RPMI8226 (cell line): Measurements from ENCODE around the gene MAP3K6.
"Not testable (repeated sequence)": the region's sequence is repeated elsewhere in the genome, so short reads cannot be mapped to it uniquely, and the experiment has no call there.

Experiments
- DNase-seq: peaks from one replicate; pipeline ENCODE4 v3.0.0-alpha.2; 2015

Gene MAP3K6

GRCh38 chr1:27366411-27367159, at the start of gene MAP3K6:
MAP3K6 (minus strand) TSS chr1:27366961; CDS start chr1:27366597, 364 bp downstream.
- DNase-seq: peak; percentile 89

GRCh38 chr1:27414091-27414490, 47.3 kb upstream of the MAP3K6 start:
- no peak for DNase-seq

- DNase-seq: no peak
Measured at GRCh38 chr1:27413004-27413403, 46.2 kb upstream of the MAP3K6 start.

- DNase-seq: no peak
Measured at GRCh38 chr1:27412502-27412901, 45.7 kb upstream of the MAP3K6 start.

GRCh38 chr1:27410709-27411108, 43.9 kb upstream of the MAP3K6 start:
- no peak for DNase-seq

- DNase-seq: no peak
Measured at GRCh38 chr1:27409669-27410068, 42.9 kb upstream of the MAP3K6 start.

- DNase-seq: no peak
Measured at GRCh38 chr1:27408151-27408550, 41.4 kb upstream of the MAP3K6 start.

- not testable (repeated sequence) for DNase-seq
Measured at GRCh38 chr1:27406791-27407190, 40.0 kb upstream of the MAP3K6 start.

GRCh38 chr1:27406362-27406680, 39.6 kb upstream of the MAP3K6 start:
- DNase-seq: no peak

- not testable (repeated sequence) for DNase-seq
Measured at GRCh38 chr1:27405598-27406361, 39.0 kb upstream of the MAP3K6 start.

GRCh38 chr1:27405074-27405473, 38.3 kb upstream of the MAP3K6 start:
- no peak for DNase-seq

GRCh38 chr1:27403931-27404330, 37.2 kb upstream of the MAP3K6 start:
- DNase-seq: no peak

- no peak for DNase-seq
Measured at GRCh38 chr1:27403065-27403726, 36.4 kb upstream of the MAP3K6 start.

- no peak for DNase-seq
Measured at GRCh38 chr1:27402349-27402754, 35.6 kb upstream of the MAP3K6 start.

GRCh38 chr1:27400963-27401341, 34.2 kb upstream of the MAP3K6 start:
- no peak for DNase-seq

- no peak for DNase-seq
Measured at GRCh38 chr1:27400082-27400962, 33.6 kb upstream of the MAP3K6 start.

GRCh38 chr1:27399251-27400025, 32.7 kb upstream of the MAP3K6 start:
- DNase-seq: no peak

GRCh38 chr1:27398405-27399149, 31.8 kb upstream of the MAP3K6 start:
- DNase-seq: no peak

GRCh38 chr1:27397749-27398148, 31.0 kb upstream of the MAP3K6 start:
- no peak for DNase-seq

GRCh38 chr1:27397110-27397509, 30.3 kb upstream of the MAP3K6 start:
- no peak for DNase-seq
